HepG2 (cell line): ENCODE measurements around the gene ARHGEF1.

ENCODE experiments used
- FOSL2 ChIP-seq: sonication (generic); formaldehyde crosslinking; IDR thresholded peaks from 2 replicates; pipeline ENCODE4 v1.4.0; 2020; ENCODE audit warnings: missing genetic modification reagents
- REST ChIP-seq, 2 experiments: IDR thresholded peaks; 2 replicates each; pipeline ENCODE4 v1.6.1; 2011 to 2012; ENCODE audit warnings: low read length in 2 of 2, borderline replicate concordance in 1 of 2, low read depth in 1 of 2, mild to moderate bottlenecking in 1 of 2, moderate library complexity in 1 of 2
- TF ChIP-seq, protein P1 (sequence below): sonication (generic); formaldehyde crosslinking; IDR thresholded peaks from 2 replicates; pipeline ENCODE4 v1.5.0; 2020; ENCODE audit warnings: mild to moderate bottlenecking, missing genetic modification reagents, moderate library complexity

DNA sequence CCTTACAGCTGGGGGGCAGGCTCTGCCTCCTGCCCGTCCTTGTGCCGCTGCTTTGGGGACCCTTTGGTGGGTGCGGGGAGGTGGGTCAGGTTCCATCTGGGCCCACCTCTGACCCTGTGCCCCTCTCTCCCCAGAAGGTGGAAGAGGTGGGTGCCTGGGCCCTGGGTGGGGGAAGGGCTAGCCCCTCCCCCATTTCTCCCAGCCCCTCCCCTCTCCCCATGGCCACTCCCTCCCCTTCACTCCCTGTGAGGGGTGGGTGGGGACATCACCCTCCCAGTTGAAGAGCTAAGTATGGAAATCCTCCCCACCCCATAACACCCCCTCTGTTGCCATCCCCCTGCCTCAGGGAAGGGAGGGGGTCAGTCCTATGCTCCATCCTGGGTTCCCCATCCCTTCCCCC lies 14.2 kb downstream of the ARHGEF1 start:
- TF ChIP-seq FOSL2 (CRISPR knock-in tag) (no peak), REST (IDR thresholded peaks at IDR 0.05; ENCODE audit: borderline replicate concordance in 1 of 2, low read depth in 1 of 2, low read length in 2 of 2) (no peak)
- TF ChIP-seq, protein P1, sequence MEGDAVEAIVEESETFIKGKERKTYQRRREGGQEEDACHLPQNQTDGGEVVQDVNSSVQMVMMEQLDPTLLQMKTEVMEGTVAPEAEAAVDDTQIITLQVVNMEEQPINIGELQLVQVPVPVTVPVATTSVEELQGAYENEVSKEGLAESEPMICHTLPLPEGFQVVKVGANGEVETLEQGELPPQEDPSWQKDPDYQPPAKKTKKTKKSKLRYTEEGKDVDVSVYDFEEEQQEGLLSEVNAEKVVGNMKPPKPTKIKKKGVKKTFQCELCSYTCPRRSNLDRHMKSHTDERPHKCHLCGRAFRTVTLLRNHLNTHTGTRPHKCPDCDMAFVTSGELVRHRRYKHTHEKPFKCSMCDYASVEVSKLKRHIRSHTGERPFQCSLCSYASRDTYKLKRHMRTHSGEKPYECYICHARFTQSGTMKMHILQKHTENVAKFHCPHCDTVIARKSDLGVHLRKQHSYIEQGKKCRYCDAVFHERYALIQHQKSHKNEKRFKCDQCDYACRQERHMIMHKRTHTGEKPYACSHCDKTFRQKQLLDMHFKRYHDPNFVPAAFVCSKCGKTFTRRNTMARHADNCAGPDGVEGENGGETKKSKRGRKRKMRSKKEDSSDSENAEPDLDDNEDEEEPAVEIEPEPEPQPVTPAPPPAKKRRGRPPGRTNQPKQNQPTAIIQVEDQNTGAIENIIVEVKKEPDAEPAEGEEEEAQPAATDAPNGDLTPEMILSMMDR (CRISPR knock-in tag): no peak
